Fibroblast of skin of right quadriceps (primary cell): ENCODE measurements around the gene GOLGA8M.
"Not testable (repeated sequence)": the region's sequence is repeated elsewhere in the genome, so short reads cannot be mapped to it uniquely, and the experiment has no call there.

Experiments
- DNase-seq: peaks from one replicate; pipeline ENCODE4 v3.0.0-alpha.2; 2013

GOLGA8M gene

GRCh38 chr15:28655329-28656017 lies 56.7 kb downstream of the GOLGA8M start:
- DNase-seq = not testable (repeated sequence)

- DNase-seq = not testable (repeated sequence)
These were observed 58.0 kb downstream of the GOLGA8M start for GRCh38 chr15:28654194-28654593.

- not testable (repeated sequence) for DNase-seq
These were observed 59.7 kb downstream of the GOLGA8M start for GRCh38 chr15:28652538-28652937.
